ENCODE measurements around the gene LGALS12.

- TF ChIP-seq EZH2 (IDR thresholded peaks at IDR 0.05; ENCODE audit: borderline replicate concordance, insufficient read depth, low read depth, low read length, poor library complexity, severe bottlenecking), result no peak
- TF ChIP-seq CTCF (IDR thresholded peaks at IDR 0.05), result no peak
Measured at GRCh38 chr11:63564056-63564774, 58.3 kb downstream of the LGALS12 start.
